Activated CD4-positive, alpha-beta T cell treated with anti-CD3 and anti-CD28 coated beads, Interleukin-2, amount 50 U/mL, for 24 hours (primary cell): ENCODE results near the gene CCDC73.
"Not testable (repeated sequence)": the region's sequence is repeated elsewhere in the genome, so short reads cannot be mapped to it uniquely, and the experiment has no call there.

ENCODE experiments used
- DNase-seq, 2 donors: peaks; one replicate each; pipeline ENCODE4 v3.0.0-alpha.2; 2020; ENCODE audit warnings: low read depth in 1 of 2, low spot score in 1 of 2

CCDC73 gene

GRCh38 chr11:32706985-32707741 is 87.3 kb downstream of the CCDC73 start:
- no peak for DNase-seq

GRCh38 chr11:32705309-32706033 is 89.0 kb downstream of the CCDC73 start:
- no peak for DNase-seq

GRCh38 chr11:32704775-32705174 is 89.7 kb downstream of the CCDC73 start:
- DNase-seq: no peak

- no peak for DNase-seq
These were observed 90.2 kb downstream of the CCDC73 start for GRCh38 chr11:32704261-32704660.

GRCh38 chr11:32701616-32702015 is 92.8 kb downstream of the CCDC73 start:
- no peak for DNase-seq

- no peak for DNase-seq
These were observed 95.9 kb downstream of the CCDC73 start for GRCh38 chr11:32698579-32698978.

GRCh38 chr11:32671051-32671450 is 123.4 kb downstream of the CCDC73 start:
- DNase-seq: no peak

GRCh38 chr11:32659672-32660071 is 134.8 kb downstream of the CCDC73 start:
- no peak for DNase-seq

GRCh38 chr11:32658639-32659406 is 135.6 kb downstream of the CCDC73 start:
- DNase-seq: no peak

GRCh38 chr11:32643526-32643925 is 150.9 kb downstream of the CCDC73 start:
- DNase-seq: no peak

- DNase-seq: no peak
These were observed 153.1 kb downstream of the CCDC73 start for GRCh38 chr11:32641361-32641760.

- no peak for DNase-seq
These were observed 158.6 kb downstream of the CCDC73 start for GRCh38 chr11:32635819-32636218.

GRCh38 chr11:32630844-32631243 is 163.6 kb downstream of the CCDC73 start:
- no peak for DNase-seq

GRCh38 chr11:32616903-32617302 is 177.6 kb downstream of the CCDC73 start:
- no peak for DNase-seq

- DNase-seq: no peak
These were observed 179.0 kb downstream of the CCDC73 start for GRCh38 chr11:32615422-32615821.

GRCh38 chr11:32613500-32614151 is 180.8 kb downstream of the CCDC73 start:
- DNase-seq: no peak

- DNase-seq: no peak
These were observed 183.6 kb downstream of the CCDC73 start for GRCh38 chr11:32610797-32611352.

GRCh38 chr11:32608826-32609225 is 185.6 kb downstream of the CCDC73 start:
- DNase-seq: not testable (repeated sequence)

- DNase-seq: no peak
These were observed 188.2 kb downstream of the CCDC73 start for GRCh38 chr11:32606220-32606619.

GRCh38 chr11:32602657-32603415 is 191.6 kb downstream of the CCDC73 start:
- no peak for DNase-seq
